Astrocyte (in vitro differentiated cells and primary cell): Measurements from ENCODE around the gene ATL2.

ENCODE experiments used
- CTCF ChIP-seq: IDR thresholded peaks from 2 replicates; pipeline ENCODE4 v1.5.1; 2011; ENCODE audit warnings: low read depth, mild to moderate bottlenecking, inconsistent platforms, low read length, moderate library complexity; ENCODE audit not compliant: insufficient read depth
- EZH2 ChIP-seq: IDR thresholded peaks from 2 replicates; pipeline ENCODE4 v1.6.1; 2012; ENCODE audit warnings: mild to moderate bottlenecking, low read length, inconsistent platforms; ENCODE audit not compliant: insufficient read depth

- TF ChIP-seq CTCF, result no peak
- TF ChIP-seq EZH2, result no peak
These were observed 21.7 kb upstream of the ATL2 start for GRCh38 chr2:38398739-38399138.
